HL-60 (cell line): ENCODE results near the gene CD19.

Experiments used
- GABPA ChIP-seq: IDR thresholded peaks from 2 replicates; pipeline ENCODE4 v1.6.1; 2012; ENCODE audit warnings: low read depth
- POLR2AphosphoS5 ChIP-seq: IDR thresholded peaks from 2 replicates; pipeline ENCODE4 v1.6.1; 2012; ENCODE audit warnings: low read depth
- TF ChIP-seq, protein P1 (sequence below): IDR thresholded peaks from one replicate; pipeline ENCODE4 v1.5.1; 2011; ENCODE audit warnings: low read length, control low read depth, inconsistent platforms; ENCODE audit not compliant: insufficient read depth

DNA sequence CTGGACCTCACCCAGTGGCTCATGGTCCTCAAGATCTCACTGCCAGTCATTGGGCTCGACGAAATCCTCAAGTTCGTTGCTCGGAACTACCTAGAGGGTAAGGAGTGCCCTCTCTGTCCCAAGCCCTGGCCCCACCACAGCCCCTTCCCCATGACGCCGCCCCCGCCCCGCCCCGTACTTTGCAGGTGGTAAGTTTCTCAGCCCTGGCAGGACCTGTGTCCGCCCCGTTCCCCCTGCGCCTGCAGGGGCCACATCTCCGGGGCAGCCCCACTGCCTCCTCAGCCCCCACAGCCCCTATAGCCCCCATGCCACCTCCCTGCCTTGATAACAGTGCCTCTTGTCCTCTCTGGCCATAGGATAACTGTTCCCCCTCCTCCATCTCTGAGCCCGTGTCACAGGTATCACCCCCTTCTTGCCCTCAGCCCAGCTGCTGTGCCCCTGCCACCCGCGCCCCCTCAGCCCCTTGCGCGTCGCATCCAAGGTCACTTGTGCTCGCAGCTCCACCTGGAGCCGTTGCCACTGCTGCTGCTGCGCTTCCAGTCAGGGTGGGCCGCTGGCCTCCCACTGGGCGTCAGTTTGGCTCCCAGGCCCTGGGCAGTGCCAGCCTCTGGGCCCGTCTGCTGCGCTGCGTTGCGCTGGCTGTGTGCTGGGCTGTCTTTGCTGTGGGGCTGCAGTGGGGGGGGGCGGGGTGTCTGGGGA lies 28.3 kb upstream of the CD19 start:
- TF ChIP-seq, protein P1, sequence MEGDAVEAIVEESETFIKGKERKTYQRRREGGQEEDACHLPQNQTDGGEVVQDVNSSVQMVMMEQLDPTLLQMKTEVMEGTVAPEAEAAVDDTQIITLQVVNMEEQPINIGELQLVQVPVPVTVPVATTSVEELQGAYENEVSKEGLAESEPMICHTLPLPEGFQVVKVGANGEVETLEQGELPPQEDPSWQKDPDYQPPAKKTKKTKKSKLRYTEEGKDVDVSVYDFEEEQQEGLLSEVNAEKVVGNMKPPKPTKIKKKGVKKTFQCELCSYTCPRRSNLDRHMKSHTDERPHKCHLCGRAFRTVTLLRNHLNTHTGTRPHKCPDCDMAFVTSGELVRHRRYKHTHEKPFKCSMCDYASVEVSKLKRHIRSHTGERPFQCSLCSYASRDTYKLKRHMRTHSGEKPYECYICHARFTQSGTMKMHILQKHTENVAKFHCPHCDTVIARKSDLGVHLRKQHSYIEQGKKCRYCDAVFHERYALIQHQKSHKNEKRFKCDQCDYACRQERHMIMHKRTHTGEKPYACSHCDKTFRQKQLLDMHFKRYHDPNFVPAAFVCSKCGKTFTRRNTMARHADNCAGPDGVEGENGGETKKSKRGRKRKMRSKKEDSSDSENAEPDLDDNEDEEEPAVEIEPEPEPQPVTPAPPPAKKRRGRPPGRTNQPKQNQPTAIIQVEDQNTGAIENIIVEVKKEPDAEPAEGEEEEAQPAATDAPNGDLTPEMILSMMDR, result no peak
- TF ChIP-seq GABPA (no peak), POLR2AphosphoS5 (no peak)
